CD4-positive, CD25-positive, alpha-beta regulatory T cell (primary cell): Measurements from ENCODE around the gene EVX1. TPM values are rescaled to one million over a fixed set of nuclear protein-coding genes. Genes with fewer than 3 reads are reported as not detected.

ENCODE experiments used
- ATAC-seq, 2 donors: fragments of 150-1000 bp; cut with Tn5 transposase; one replicate each; pipeline ENCODE4 v1.10.0; 2021; ENCODE audit warnings: low read depth in 2 of 2, moderate number of reproducible peaks in 2 of 2, moderate library complexity in 1 of 2
- DNase-seq, 3 donors: peaks; one replicate each; pipeline versions ENCODE4 v3.0.0 to v3.0.0-alpha.2; 2012 to 2022; ENCODE audit warnings: mixed read lengths in 1 of 3
- H3K27ac ChIP-seq: one replicate; pipeline ENCODE4 v1.7.0; 2013; ENCODE audit warnings: mild to moderate bottlenecking, low read length; ENCODE audit not compliant: insufficient read depth, poor library complexity, severe bottlenecking
- H3K27me3 ChIP-seq: one replicate; pipeline ENCODE4 v1.7.0; 2013; ENCODE audit warnings: low read length; ENCODE audit not compliant: control insufficient read depth, insufficient read depth
- H3K36me3 ChIP-seq: one replicate; pipeline ENCODE4 v1.7.0; 2013; ENCODE audit warnings: mild to moderate bottlenecking, low read length, moderate library complexity; ENCODE audit not compliant: control insufficient read depth, insufficient read depth
- H3K4me1 ChIP-seq: 2 replicates; pipeline ENCODE4 v1.7.0; 2013; ENCODE audit warnings: mild to moderate bottlenecking, low read length; ENCODE audit not compliant: insufficient read depth, control insufficient read depth, poor library complexity, severe bottlenecking
- H3K4me3 ChIP-seq: one replicate; pipeline ENCODE4 v1.7.0; 2013; ENCODE audit warnings: low read depth, mild to moderate bottlenecking, low read length, moderate library complexity
- H3K9me3 ChIP-seq, 2 experiments: 1 replicate in 1 of 2; 2 replicates in 1 of 2; pipeline ENCODE4 v1.7.0; 2013; ENCODE audit warnings: low read length in 2 of 2, mild to moderate bottlenecking in 1 of 2, moderate library complexity in 1 of 2; ENCODE audit not compliant: control insufficient read depth in 2 of 2
- H3K27ac Mint-ChIP-seq, 3 donors: one replicate each; pipeline ENCODE4 v1.8.0; 2020 to 2022; ENCODE audit warnings: mild to moderate bottlenecking in 3 of 3, mixed read lengths in 3 of 3, moderate library complexity in 2 of 3
- H3K27me3 Mint-ChIP-seq: one replicate; pipeline ENCODE4 v1.8.0; 2022; ENCODE audit warnings: mild to moderate bottlenecking, mixed read lengths
- H3K36me3 Mint-ChIP-seq: one replicate; pipeline ENCODE4 v1.8.0; 2020; ENCODE audit warnings: mixed read lengths
- H3K4me1 Mint-ChIP-seq, 4 donors: one replicate each; pipeline ENCODE4 v1.8.0; 2020 to 2022; ENCODE audit warnings: mixed read lengths in 4 of 4, mild to moderate bottlenecking in 1 of 4
- H3K4me3 Mint-ChIP-seq, 4 donors: one replicate each; pipeline ENCODE4 v1.8.0; 2020 to 2022; ENCODE audit warnings: mild to moderate bottlenecking in 4 of 4, mixed read lengths in 4 of 4, moderate library complexity in 3 of 4
- H3K9me3 Mint-ChIP-seq, 7 donors: one replicate each; pipeline ENCODE4 v1.8.0; 2020 to 2022; ENCODE audit warnings: mixed read lengths in 7 of 7, mild to moderate bottlenecking in 3 of 7, moderate library complexity in 2 of 7
- polyA plus RNA-seq, 4 donors: library from polyadenylated mRNA; unstranded; fragments of 300-500 nt; fragmentation: Illumina TruSeq; gene quantifications; one replicate each; pipeline ENCODE4 v1.2.3, GENCODE V29; 2021
- total RNA-seq: library from RNA; stranded (reverse); gene quantifications from one replicate; pipeline ENCODE4 v1.2.3, GENCODE V29; 2022

Gene EVX1
- total and polyA plus RNA-seq, 5 donors from 2014 or later, result not detected

- H3K27me3 Mint-ChIP-seq, result peaks cover 5% of the 10 kb centered on the region
- H3K4me3 ChIP-seq, result no peak overlapping the region
- DNase-seq, result no peak
- H3K27ac ChIP-seq, result no peak overlapping the region
- no peaks in the 10 kb centered on the region for H3K36me3 Mint-ChIP-seq
- H3K27ac Mint-ChIP-seq, result no peak overlapping the region
- H3K4me3 Mint-ChIP-seq, result no peak overlapping the region
- H3K36me3 ChIP-seq, result no peaks in the 10 kb centered on the region
- no peaks in the 10 kb centered on the region for H3K4me1 ChIP-seq
- no peaks in the 10 kb centered on the region for H3K4me1 Mint-ChIP-seq
- no peaks in the 10 kb centered on the region for H3K9me3 ChIP-seq
- H3K9me3 Mint-ChIP-seq, result peaks cover 0 to 12% (median 5%) of the 10 kb centered on the region in 7 donors
- no peak for ATAC-seq
- no peaks in the 10 kb centered on the region for H3K27me3 ChIP-seq
Observed at GRCh38 chr7:27277628-27278027, 35.0 kb downstream of the EVX1 start.

DNA sequence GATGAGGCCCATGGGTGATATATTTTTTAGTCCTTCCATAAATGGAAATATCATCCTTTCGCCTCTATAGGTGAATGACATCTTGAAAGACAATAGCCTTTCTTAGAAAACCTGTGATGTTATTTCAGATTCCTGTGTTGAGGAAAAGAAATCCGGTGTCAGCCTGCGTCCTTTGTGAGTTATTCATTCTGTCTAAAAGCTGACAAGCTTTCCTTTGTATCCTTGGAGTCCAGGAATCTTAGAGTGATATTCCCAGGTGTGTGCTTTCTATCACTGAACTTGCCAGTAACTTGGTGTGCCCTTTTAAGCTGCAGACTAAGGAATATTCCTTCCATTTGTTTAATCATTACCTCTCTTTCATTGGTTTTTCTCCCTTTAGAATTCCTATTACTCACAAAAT lies 41.0 kb downstream of the EVX1 start:
- Mint-ChIP-seq H3K9me3 (peaks cover 0 to 7% (median 0%) of the 10 kb centered on the region in 7 donors), H3K4me3 (no peak overlapping the region), H3K36me3 (no peaks in the 10 kb centered on the region), H3K27ac (no peak overlapping the region), H3K4me1 (no peaks in the 10 kb centered on the region), H3K27me3 (peaks cover 8% of the 10 kb centered on the region)
- no peak overlapping the region for H3K4me3 ChIP-seq
- ATAC-seq (no peak), DNase-seq (no peak)
- H3K9me3 ChIP-seq, result no peaks in the 10 kb centered on the region
- no peaks in the 10 kb centered on the region for H3K36me3 ChIP-seq
- H3K27ac ChIP-seq, result no peak overlapping the region
- H3K27me3 ChIP-seq, result peaks cover 3% of the 10 kb centered on the region
- no peaks in the 10 kb centered on the region for H3K4me1 ChIP-seq

DNA sequence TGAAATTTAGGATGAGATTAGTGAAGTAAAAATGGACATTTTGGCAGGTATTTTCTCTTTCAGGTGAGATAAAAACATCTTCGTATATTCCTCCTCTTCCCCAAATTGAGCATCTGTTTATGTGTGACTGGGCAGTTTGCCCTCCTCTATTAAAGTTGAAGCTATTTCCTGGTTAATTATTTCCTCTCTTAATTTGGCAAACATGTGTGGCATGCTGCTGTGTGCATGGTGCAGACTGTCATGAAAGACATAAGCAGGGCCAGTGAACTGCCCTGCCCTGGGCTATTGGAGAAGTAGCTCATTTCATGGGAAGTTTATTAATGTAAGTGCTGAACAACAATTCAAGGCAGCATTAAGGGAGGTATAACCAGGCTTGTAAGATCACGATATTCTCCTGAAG lies 52.6 kb downstream of the EVX1 start:
- no peak overlapping the region for H3K27ac Mint-ChIP-seq
- H3K27me3 Mint-ChIP-seq, result peaks cover 5% of the 10 kb centered on the region
- H3K4me3 ChIP-seq, result no peak overlapping the region
- ATAC-seq, result no peak
- H3K4me3 Mint-ChIP-seq, result no peak overlapping the region
- H3K9me3 Mint-ChIP-seq, result peaks cover 0 to 8% (median 2%) of the 10 kb centered on the region in 7 donors
- no peaks in the 10 kb centered on the region for H3K27me3 ChIP-seq
- no peaks in the 10 kb centered on the region for H3K4me1 Mint-ChIP-seq
- no peaks in the 10 kb centered on the region for H3K36me3 ChIP-seq
- no peaks in the 10 kb centered on the region for H3K9me3 ChIP-seq
- no peaks in the 10 kb centered on the region for H3K4me1 ChIP-seq
- H3K36me3 Mint-ChIP-seq, result no peaks in the 10 kb centered on the region
- DNase-seq, result no peak
- H3K27ac ChIP-seq, result no peak overlapping the region

GRCh38 chr7:27297356-27297755 lies 54.8 kb downstream of the EVX1 start:
- H3K9me3 ChIP-seq, result no peaks in the 10 kb centered on the region
- H3K36me3 ChIP-seq, result no peaks in the 10 kb centered on the region
- peaks cover 2% of the 10 kb centered on the region for H3K27me3 ChIP-seq
- Mint-ChIP-seq H3K9me3 (peaks cover 0 to 8% (median 2%) of the 10 kb centered on the region in 7 donors), H3K27ac (no peak overlapping the region), H3K36me3 (no peaks in the 10 kb centered on the region), H3K4me3 (no peak overlapping the region), H3K27me3 (peaks cover 5% of the 10 kb centered on the region), H3K4me1 (no peaks in the 10 kb centered on the region)
- no peak for ATAC-seq
- no peak for DNase-seq
- H3K4me1 ChIP-seq, result no peaks in the 10 kb centered on the region
- H3K4me3 ChIP-seq, result no peak overlapping the region
- no peak overlapping the region for H3K27ac ChIP-seq

Other genes starting within 250 kb of the EVX1 start
- gene HOXA1, start 146.8 kb upstream of the EVX1 start, total RNA-seq, result 1.4 TPM
- gene HOXA1, start 146.8 kb upstream of the EVX1 start, polyA plus RNA-seq, result 1 to 10 TPM in 1 of 4 donors, under 1 TPM in 3; 0.49 to 1.1 (median 0.68) TPM
- gene HOXA2, start 140.1 kb upstream of the EVX1 start, total RNA-seq, result not detected
- gene HOXA2, start 140.1 kb upstream of the EVX1 start, polyA plus RNA-seq, result under 1 TPM in 2 of 4 donors, not detected in 2; 0.11 to 0.31 TPM
- gene HOXA4, start 112.0 kb upstream of the EVX1 start, total RNA-seq, result not detected
- under 1 TPM in 2 of 4 donors, not detected in 2; 0.13 to 0.18 TPM for gene HOXA4, start 112.0 kb upstream of the EVX1 start, polyA plus RNA-seq
- not detected for gene HOXA5, start 99.1 kb upstream of the EVX1 start, total RNA-seq
- gene HOXA5, start 99.1 kb upstream of the EVX1 start, polyA plus RNA-seq, result not detected
- gene HOXA6, start 95.0 kb upstream of the EVX1 start, total RNA-seq, result not detected
- gene HOXA6, start 95.0 kb upstream of the EVX1 start, polyA plus RNA-seq, result not detected
- gene HOXA3, start 90.2 kb upstream of the EVX1 start, total RNA-seq, result not detected
- under 1 TPM in 1 of 4 donors, not detected in 3; 0.13 TPM for gene HOXA3, start 90.2 kb upstream of the EVX1 start, polyA plus RNA-seq
- gene HOXA7, start 86.1 kb upstream of the EVX1 start, total RNA-seq, result not detected
- gene HOXA7, start 86.1 kb upstream of the EVX1 start, polyA plus RNA-seq, result not detected
- 1.1 TPM for gene HOXA9, start 77.3 kb upstream of the EVX1 start, total RNA-seq
- gene HOXA9, start 77.3 kb upstream of the EVX1 start, polyA plus RNA-seq, result under 1 TPM in 1 of 4 donors, not detected in 3; 0.20 TPM
- gene HOXA10, start 68.5 kb upstream of the EVX1 start, total RNA-seq, result 0.35 TPM
- not detected for gene HOXA10, start 68.5 kb upstream of the EVX1 start, polyA plus RNA-seq
- gene HOXA11, start 57.6 kb upstream of the EVX1 start, total RNA-seq, result not detected
- gene HOXA11, start 57.6 kb upstream of the EVX1 start, polyA plus RNA-seq, result not detected
- gene HOXA13, start 42.7 kb upstream of the EVX1 start, total RNA-seq, result not detected
- gene HOXA13, start 42.7 kb upstream of the EVX1 start, polyA plus RNA-seq, result not detected